Measurements from ENCODE around the gene KRT7.

GRCh38 chr12:52243259-52243855 is 10.3 kb downstream of the KRT7 start:
- TF ChIP-seq EZH2phosphoT487 (IDR thresholded peaks at IDR 0.05; ENCODE audit: borderline replicate concordance, low read length) (no peak), CTCF (IDR thresholded peaks at IDR 0.05; ENCODE audit: low read depth, low read length, poor library complexity, severe bottlenecking) (no peak)
